SU-DHL-6 (cell line): ENCODE results near the gene RASGRP2.

Experiments
- H2AFZ ChIP-seq: fragments of 200-600 bp; sonication (generic); 2 replicates; pipeline ENCODE4 v1.6.1; 2014; ENCODE audit warnings: low read depth, mild to moderate bottlenecking, moderate library complexity, mixed read lengths, antibody characterized with exemption, low read length; ENCODE audit not compliant: severe bottlenecking
- H3F3A ChIP-seq: fragments of 200-600 bp; shearing (Covaris generic); 2 replicates; pipeline ENCODE4 v1.6.0; 2016; ENCODE audit warnings: antibody characterized with exemption, mild to moderate bottlenecking; ENCODE audit not compliant: insufficient read depth
- H3K27ac ChIP-seq: fragments of 200-600 bp; sonication (generic); 2 replicates; pipeline ENCODE4 v1.5.1; 2016; ENCODE audit warnings: low read depth, mild to moderate bottlenecking, low read length, moderate library complexity, mixed read lengths
- H3K27me3 ChIP-seq: fragments of 200-600 bp; sonication (generic), shearing (Covaris generic); 2 replicates; pipeline ENCODE4 v1.6.0; 2014; ENCODE audit warnings: mild to moderate bottlenecking, low read length
- H3K36me3 ChIP-seq: fragments of 200-600 bp; sonication (generic); 2 replicates; pipeline ENCODE4 v1.6.1; 2014; ENCODE audit warnings: mild to moderate bottlenecking, low read length, mixed read lengths
- H3K4me2 ChIP-seq: fragments of 300-600, 200-600 bp; shearing (Covaris generic), sonication (generic); 2 replicates; pipeline ENCODE4 v1.6.0; 2014; ENCODE audit warnings: low read length, low read depth, mild to moderate bottlenecking; ENCODE audit not compliant: poor library complexity, severe bottlenecking
- H3K4me3 ChIP-seq: fragments of 200-600 bp; sonication (generic); 2 replicates; pipeline ENCODE4 v1.5.1; 2014; ENCODE audit warnings: antibody characterized with exemption, low read length, mild to moderate bottlenecking, mixed read lengths; ENCODE audit not compliant: insufficient read depth, poor library complexity, severe bottlenecking
- H3K79me2 ChIP-seq: fragments of 200-600 bp; sonication (generic); 2 replicates; pipeline ENCODE4 v1.6.1; 2014; ENCODE audit warnings: mild to moderate bottlenecking, low read length, moderate library complexity; ENCODE audit not compliant: insufficient read depth
- H3K9ac ChIP-seq: fragments of 200-600 bp; sonication (generic); 2 replicates; pipeline ENCODE4 v1.7.0; 2014; ENCODE audit warnings: mild to moderate bottlenecking, low read length
- H3K9me2 ChIP-seq: fragments of 200-600 bp; sonication (generic); replicated peaks from 2 replicates; pipeline ENCODE4 v1.6.1; 2014; ENCODE audit warnings: low read length; ENCODE audit not compliant: insufficient read depth
- H3K9me3 ChIP-seq: fragments of 200-600 bp; sonication (generic); 2 replicates; pipeline ENCODE4 v1.6.1; 2014; ENCODE audit warnings: low read length, mixed read lengths; ENCODE audit not compliant: insufficient read depth
- H4K20me1 ChIP-seq: fragments of 200-600 bp; sonication (generic); 2 replicates; pipeline ENCODE4 v1.6.1; 2014; ENCODE audit warnings: low read depth, mild to moderate bottlenecking, antibody characterized with exemption, low read length, moderate library complexity, mixed read lengths
- CTCF ChIP-seq: fragments of 200-600 bp; sonication (generic); IDR thresholded peaks from one replicate; pipeline ENCODE4 v1.5.1; 2017; ENCODE audit warnings: antibody characterized with exemption, mild to moderate bottlenecking, low read length, moderate library complexity; ENCODE audit not compliant: insufficient read depth, poor library complexity, severe bottlenecking
- EZH2phosphoT487 ChIP-seq: fragments of 200-600 bp; sonication (generic), shearing (Covaris generic); conservative IDR thresholded peaks from 2 replicates; pipeline ENCODE4 v1.6.1; 2018; ENCODE audit warnings: mild to moderate bottlenecking, antibody characterized with exemption, low read length, moderate library complexity, mixed read lengths

RASGRP2 gene

GRCh38 chr11:64695548-64695947, 48.4 kb downstream of the RASGRP2 start:
- Histone ChIP-seq H3K27me3 (no peaks in the 10 kb centered on the region), H3F3A (no peaks in the 10 kb centered on the region), H3K9me3 (no peaks in the 10 kb centered on the region), H3K4me3 (no peak overlapping the region), H4K20me1 (no peaks in the 10 kb centered on the region), H3K4me2 (no peak overlapping the region), H3K27ac (no peak overlapping the region), H2AFZ (no peak overlapping the region), H3K9me2 (no peaks in the 10 kb centered on the region), H3K79me2 (no peaks in the 10 kb centered on the region), H3K36me3 (no peaks in the 10 kb centered on the region), H3K9ac (no peak overlapping the region)
- TF ChIP-seq EZH2phosphoT487 (no peak), CTCF (no peak)

- Histone ChIP-seq H2AFZ (no peak overlapping the region), H3K9me3 (no peaks in the 10 kb centered on the region), H3K4me3 (no peak overlapping the region), H3K27ac (no peak overlapping the region), H4K20me1 (no peaks in the 10 kb centered on the region), H3K27me3 (no peaks in the 10 kb centered on the region), H3K9me2 (no peaks in the 10 kb centered on the region), H3K4me2 (no peak overlapping the region), H3K36me3 (no peaks in the 10 kb centered on the region), H3K79me2 (no peaks in the 10 kb centered on the region), H3F3A (no peaks in the 10 kb centered on the region), H3K9ac (no peak overlapping the region)
- TF ChIP-seq CTCF (no peak), EZH2phosphoT487 (no peak)
Measured at GRCh38 chr11:64694821-64695365, 49.0 kb downstream of the RASGRP2 start.

DNA sequence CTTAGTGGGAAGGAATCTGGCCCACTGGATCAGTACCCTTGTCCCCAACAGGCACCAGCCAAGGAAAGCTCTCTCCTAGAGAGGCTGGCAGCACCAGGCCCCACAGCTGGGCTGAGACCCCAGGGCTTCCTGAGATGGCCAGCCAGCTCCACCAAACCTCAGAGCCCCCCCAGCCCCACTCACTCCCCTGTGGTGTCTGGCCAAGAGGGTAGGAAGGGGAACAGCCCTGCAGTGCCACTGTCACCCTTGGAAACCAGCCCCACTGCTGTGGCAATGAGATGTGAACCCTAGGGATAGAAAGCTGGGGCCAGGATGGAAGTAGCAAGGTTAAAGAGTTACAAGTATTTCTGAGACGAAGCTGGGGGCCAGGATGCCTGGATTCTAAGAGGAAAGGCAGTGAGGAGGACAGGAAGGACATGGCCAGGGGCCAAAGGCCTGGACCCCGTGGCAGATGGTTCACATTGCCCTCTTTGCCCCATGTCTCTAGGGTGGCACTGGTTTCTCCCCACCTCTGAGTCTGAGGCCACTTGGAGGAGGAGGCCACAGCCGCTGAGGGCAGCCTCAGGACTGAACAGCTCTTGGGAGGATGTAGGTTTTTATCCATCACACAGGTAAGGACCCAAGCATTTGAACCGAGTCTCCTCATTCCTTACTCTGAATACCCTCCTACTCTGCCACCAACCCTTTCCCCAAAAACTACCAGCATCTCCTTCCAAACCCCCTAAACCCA, 49.8 kb downstream of the RASGRP2 start:
- Histone ChIP-seq H3K36me3 (no peaks in the 10 kb centered on the region), H3F3A (no peaks in the 10 kb centered on the region), H3K27me3 (no peaks in the 10 kb centered on the region), H2AFZ (no peak overlapping the region), H3K9ac (no peak overlapping the region), H3K9me3 (no peaks in the 10 kb centered on the region), H3K4me2 (no peak overlapping the region), H3K4me3 (no peak overlapping the region), H3K27ac (no peak overlapping the region), H3K9me2 (no peaks in the 10 kb centered on the region), H3K79me2 (no peaks in the 10 kb centered on the region), H4K20me1 (no peaks in the 10 kb centered on the region)
- TF ChIP-seq CTCF (no peak), EZH2phosphoT487 (no peak)
